HepG2 (cell line): ENCODE data around the gene PPP1R15A. TPM values are rescaled to one million over a fixed set of nuclear protein-coding genes. Genes with fewer than 3 reads are reported as not detected.
"Not testable (repeated sequence)": the region's sequence is repeated elsewhere in the genome, so short reads cannot be mapped to it uniquely, and the experiment has no call there.

Experiments used
- ATAC-seq: fragments of 200-7000 bp; cut with Tn5 transposase; 3 replicates; pipeline ENCODE4 v1.9.1; 2020; ENCODE audit warnings: mild to moderate bottlenecking, moderate library complexity
- BruUV-seq: library from RNA; stranded (reverse); fragments of 400-500 nt; replicated peaks from 2 replicates; lab custom pipeline; 2021; lab: Mats Ljungman, UMichigan
- CTCF ChIA-PET: fragments of 300-600 bp; formaldehyde crosslinking; extraction: SDS; loops from one replicate; lab custom pipeline; 2021; ENCODE audit warnings: low total read pairs, inconsistent platforms, low intra/inter-chr PET ratio; lab: Yijun Ruan, JAX
- POLR2A ChIA-PET: fragments of 350-600 bp; sonication (Branson Sonifier 250); formaldehyde crosslinking; loops from one replicate; lab custom pipeline; 2020; ENCODE audit warnings: antibody characterized with exemption, inconsistent platforms; lab: Yijun Ruan, JAX
- DNase-seq: peaks from one replicate; pipeline ENCODE4 v3.0.0-alpha.2; 2015; ENCODE audit warnings: low spot score
- FAIRE-seq: peaks from 3 replicates; lab custom pipeline; 2011; peaks lifted over from hg19 to GRCh38; lab: Jason Lieb, UNC
- H2AFZ ChIP-seq: one replicate; pipeline ENCODE4 v1.6.1; 2011; ENCODE audit warnings: low read length, inconsistent platforms
- H3K27ac ChIP-seq: fragments of 300-600 bp; 3 replicates; pipeline ENCODE4 v1.8.0; 2011; ENCODE audit warnings: mixed run types, mild to moderate bottlenecking, mixed read lengths, low read length, inconsistent platforms; ENCODE audit not compliant: insufficient read depth; ENCODE audit errors: extremely low read length
- H3K27me3 ChIP-seq, 2 experiments: fragments of 200-600 bp in 1 of 2; 2 replicates in 1 of 2; 3 replicates in 1 of 2; pipeline versions ENCODE4 v1.6.0 to v1.8.0; 2011; ENCODE audit warnings: low read length in 2 of 2, mild to moderate bottlenecking in 2 of 2, moderate library complexity in 2 of 2, inconsistent platforms in 1 of 2; ENCODE audit not compliant: insufficient read depth in 2 of 2, control insufficient read depth in 1 of 2
- H3K36me3 ChIP-seq, 2 experiments: fragments of 200-600 bp in 1 of 2; replicated peaks in 1 of 2; 2 replicates in 1 of 2; 3 replicates in 1 of 2; pipeline versions ENCODE4 v1.5.1 to v1.8.0; 2011; ENCODE audit warnings: low read length in 2 of 2, inconsistent platforms in 1 of 2; ENCODE audit not compliant: insufficient read depth in 2 of 2, control insufficient read depth in 1 of 2
- H3K4me1 ChIP-seq: 2 replicates; pipeline ENCODE4 v1.5.1; 2012; ENCODE audit warnings: low read length, inconsistent platforms; ENCODE audit not compliant: insufficient read depth
- H3K4me2 ChIP-seq: 2 replicates; pipeline ENCODE4 v1.6.0; 2011; ENCODE audit warnings: low read depth, low read length, inconsistent platforms
- H3K4me3 ChIP-seq, 3 experiments: fragments of 200-600 bp in 1 of 3; sonication (generic), shearing (Covaris generic) in 1 of 3; replicated peaks in 1 of 3; 2 replicates each; pipeline ENCODE4 v1.5.1; 2011 to 2016; ENCODE audit warnings: low read length in 3 of 3, inconsistent platforms in 2 of 3, low read depth in 2 of 3, mild to moderate bottlenecking in 2 of 3, control low read depth in 1 of 3, mixed read lengths in 1 of 3; ENCODE audit not compliant: insufficient read depth in 1 of 3
- H3K79me2 ChIP-seq: one replicate; pipeline ENCODE4 v1.6.1; 2011; ENCODE audit warnings: low read length, inconsistent platforms; ENCODE audit not compliant: insufficient read depth
- H3K9ac ChIP-seq: 2 replicates; pipeline ENCODE4 v1.6.0; 2011; ENCODE audit warnings: mild to moderate bottlenecking, low read depth, low read length, inconsistent platforms; ENCODE audit not compliant: insufficient read depth
- H3K9me3 ChIP-seq: 2 replicates; pipeline ENCODE4 v1.5.1; 2012; ENCODE audit warnings: mild to moderate bottlenecking, low read length
- H4K20me1 ChIP-seq: 2 replicates; pipeline ENCODE4 v1.6.0; 2011; ENCODE audit warnings: inconsistent platforms, mild to moderate bottlenecking, low read length, moderate library complexity; ENCODE audit not compliant: insufficient read depth
- ATF7 ChIP-seq, 2 experiments: fragments of 450-650 bp in 1 of 2; sonication (generic) in 1 of 2; formaldehyde crosslinking in 1 of 2; IDR thresholded peaks; 2 replicates each; pipeline versions ENCODE4 v1.4.0 to v1.6.1; 2016 to 2020; ENCODE audit warnings: antibody characterized with exemption in 1 of 2, mild to moderate bottlenecking in 1 of 2, missing genetic modification reagents in 1 of 2
- ZFP36 ChIP-seq: fragments of 150-350 bp; IDR thresholded peaks from 2 replicates; pipeline ENCODE4 v1.6.1; 2018; ENCODE audit warnings: borderline replicate concordance, low read length, low read depth; ENCODE audit not compliant: partially characterized antibody
- ZNF629 ChIP-seq: sonication (generic); formaldehyde crosslinking; conservative IDR thresholded peaks from 2 replicates; pipeline ENCODE4 v1.5.0; 2020; ENCODE audit warnings: missing genetic modification reagents
- WGBS: methylation state at CpG from one replicate; pipeline ENCODE4 v1.1.6; 2017; ENCODE audit warnings: low lambda C conversion rate; 5-methylcytosine and 5-hydroxymethylcytosine counted together
- in situ Hi-C: cut with HindIII; loops from 2 replicates; pipeline ENCODE4 v1.10.0; 2017; ENCODE audit warnings: low pct_unique_long_range_greater_than_20kb; ENCODE audit not compliant: extremely low pct_ligation_motif_present
- intact Hi-C: fragments of 100-400 bp; cut with micrococcal nuclease; formaldehyde crosslinking; loops from one replicate; pipeline ENCODE4 v1.10.0; 2022; ENCODE audit not compliant: unreplicated experiment
- polyA plus RNA-seq, 8 experiments: library from polyadenylated mRNA; depleted of rRNA in 3 of 8; stranded (reverse) in 7 of 8; unstranded in 1 of 8; fragments of >200 nt; fragmentation: Illumina TruSeq in 4 of 8; extraction: Trizol in 4 of 8; gene quantifications; 2 replicates each; pipeline versions ENCODE4 v1.2.1 to v1.2.3, GENCODE V29; 2011 to 2016; ENCODE audit warnings: low read depth in 4 of 8, missing spikeins in 1 of 8, mixed read lengths in 1 of 8; ENCODE audit not compliant: insufficient read depth in 1 of 8
- total RNA-seq, 5 experiments: library from RNA; depleted of rRNA; stranded (reverse); fragments of >200 nt; fragmentation: Illumina TruSeq; extraction: Trizol; gene quantifications; 2 replicates each; pipeline ENCODE4 v1.2.3, GENCODE V29; 2016; ENCODE audit warnings: low read depth in 1 of 5
- TF ChIP-seq, protein P1 (sequence below): sonication (generic); formaldehyde crosslinking; IDR thresholded peaks from 2 replicates; pipeline ENCODE4 v1.8.1; 2023; ENCODE audit warnings: mild to moderate bottlenecking, missing genetic modification reagents, borderline replicate concordance

PPP1R15A gene
- total and polyA plus RNA-seq, 2 of the 13 experiments (the other 11 are each of a cell fraction or from before 2014, with no cell fraction given), result 15.6 to 18.5 TPM

DNA sequence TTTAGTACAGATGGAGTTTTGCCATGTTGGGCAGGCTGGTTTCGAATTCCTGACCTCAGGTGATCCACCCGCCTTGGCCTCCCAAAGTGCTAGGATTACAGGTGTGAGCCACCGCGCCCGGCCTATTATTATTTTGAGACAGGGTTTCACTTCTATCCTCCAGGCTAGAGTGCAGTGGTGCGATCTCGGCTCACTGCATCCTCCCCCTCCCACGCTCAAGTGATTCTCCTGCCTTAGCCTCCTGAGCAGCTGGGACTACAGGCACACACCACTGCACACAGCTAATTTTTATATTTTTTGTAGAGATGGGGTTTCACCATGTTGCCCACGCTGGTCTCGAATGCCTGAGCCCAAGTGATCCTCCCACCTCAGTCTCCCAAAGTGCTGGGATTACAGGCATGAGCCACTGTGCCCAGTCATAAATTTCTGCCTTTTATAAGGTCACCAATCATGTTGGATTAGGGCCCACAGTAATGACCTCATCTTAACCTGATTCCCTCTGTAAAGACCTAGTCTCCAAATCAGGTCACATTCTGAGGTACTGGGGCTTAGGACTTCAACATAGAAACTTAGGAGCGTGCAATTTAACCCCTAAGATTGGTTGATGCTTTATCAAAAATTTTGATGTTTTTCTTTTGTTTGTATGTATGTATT is 37.3 kb downstream of the PPP1R15A start:
- H3K4me2 ChIP-seq; intact Hi-C loops; H3K79me2 ChIP-seq; CTCF ChIA-PET; H3K27me3 ChIP-seq; ATAC-seq; BruUV-seq; H3K9me3 ChIP-seq; H3K9ac ChIP-seq; FAIRE-seq; H4K20me1 ChIP-seq; H2AFZ ChIP-seq; H3K27ac ChIP-seq; H3K4me3 ChIP-seq; DNase-seq; in situ Hi-C loops; POLR2A ChIA-PET; TF ChIP-seq ATF7 (CRISPR knock-in tag; IDR thresholded peaks at IDR 0.05): not testable (repeated sequence)
- peaks cover 20 to 57% of the 10 kb centered on the region in 2 experiments for H3K36me3 ChIP-seq
- H3K4me1 ChIP-seq, result peaks cover 22% of the 10 kb centered on the region
- 98% methylated on average over 11 of the region's 11 CpGs for WGBS
- 0 out of 2 replicates have a peak, but pooled peaks have one; percentile 18 for TF ChIP-seq ATF7 (IDR thresholded peaks at IDR 0.05)

- intact Hi-C loops (no loop called here), in situ Hi-C loops (no loop called here)
- no peak for FAIRE-seq
- H3K27ac ChIP-seq, result no peak overlapping the region
- no peak for ATAC-seq
- peaks cover 22% of the 10 kb centered on the region for H3K4me1 ChIP-seq
- no peaks in the 10 kb centered on the region for H4K20me1 ChIP-seq
- ChIA-PET POLR2A (no interaction called here), CTCF (no interaction called here)
- H3K4me2 ChIP-seq, result no peak overlapping the region
- DNase-seq, result no peak
- peaks cover 18 to 54% of the 10 kb centered on the region in 2 experiments for H3K36me3 ChIP-seq
- no peaks in the 10 kb centered on the region for H3K27me3 ChIP-seq
- H2AFZ ChIP-seq, result no peak overlapping the region
- no TSS peak for BruUV-seq
- H3K9ac ChIP-seq, result no peak overlapping the region
- H3K9me3 ChIP-seq, result no peaks in the 10 kb centered on the region
- TF ChIP-seq ZNF629 (CRISPR knock-in tag) (0 out of 2 replicates have a peak, but pooled peaks have one; percentile 27), ZFP36 (peak; percentile 87)
- TF ChIP-seq, protein P1, sequence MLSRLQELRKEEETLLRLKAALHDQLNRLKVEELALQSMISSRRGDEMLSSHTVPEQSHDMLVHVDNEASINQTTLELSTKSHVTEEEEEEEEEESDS (CRISPR knock-in tag), result no peak
- no peak overlapping the region for H3K4me3 ChIP-seq
- WGBS, result 94% methylated on average over 2 of the region's 2 CpGs
- no peaks in the 10 kb centered on the region for H3K79me2 ChIP-seq
Measured at GRCh38 chr19:48910803-48911202, 38.6 kb downstream of the PPP1R15A start.
